ENCODE measurements around the gene ALS2CL.

- TF ChIP-seq EZH2 (IDR thresholded peaks at IDR 0.05; ENCODE audit: borderline replicate concordance, low read depth, low read length, poor library complexity, severe bottlenecking) (no peak), CTCF (conservative IDR thresholded peaks at IDR 0.05; ENCODE audit: low read depth, low read length) (no peak)
Observed at GRCh38 chr3:46725621-46726314, 32.3 kb upstream of the ALS2CL start.

All from A673 (cell line).